HEK293T (cell line): Measurements from ENCODE around the gene EPHA4.

Experiments used
- ARNT ChIP-seq: fragments of 450-650 bp; IDR thresholded peaks from 2 replicates; pipeline ENCODE4 v1.6.1; 2017; ENCODE audit warnings: mild to moderate bottlenecking
- BHLHE40 ChIP-seq: fragments of 450-650 bp; IDR thresholded peaks from 2 replicates; pipeline ENCODE4 v1.6.1; 2016; ENCODE audit warnings: mild to moderate bottlenecking, moderate library complexity, borderline replicate concordance
- CTBP1 ChIP-seq: fragments of 450-650 bp; IDR thresholded peaks from 2 replicates; pipeline ENCODE4 v1.6.1; 2016; ENCODE audit warnings: borderline replicate concordance
- ELF4 ChIP-seq: fragments of 450-650 bp; IDR thresholded peaks from 2 replicates; pipeline ENCODE4 v1.6.1; 2017; ENCODE audit warnings: antibody characterized with exemption
- FOXA1 ChIP-seq: fragments of 450-650 bp; IDR thresholded peaks from 2 replicates; pipeline ENCODE4 v1.6.1; 2016; ENCODE audit warnings: mild to moderate bottlenecking
- FOXM1 ChIP-seq: fragments of 450-650 bp; IDR thresholded peaks from 2 replicates; pipeline ENCODE4 v1.6.1; 2017; ENCODE audit warnings: mild to moderate bottlenecking, borderline replicate concordance
- L3MBTL2 ChIP-seq: fragments of 450-650 bp; conservative IDR thresholded peaks from 2 replicates; pipeline ENCODE4 v1.6.1; 2016; ENCODE audit warnings: mild to moderate bottlenecking
- LEF1 ChIP-seq: fragments of 450-650 bp; IDR thresholded peaks from 2 replicates; pipeline ENCODE4 v1.6.1; 2017; ENCODE audit warnings: mild to moderate bottlenecking, borderline replicate concordance
- NFRKB ChIP-seq: fragments of 450-650 bp; IDR thresholded peaks from 2 replicates; pipeline ENCODE4 v1.6.1; 2016; ENCODE audit warnings: mild to moderate bottlenecking, moderate library complexity
- PKNOX1 ChIP-seq: fragments of 450-650 bp; IDR thresholded peaks from 2 replicates; pipeline ENCODE4 v1.6.1; 2016
- SP1 ChIP-seq: fragments of 450-650 bp; IDR thresholded peaks from 2 replicates; pipeline ENCODE4 v1.6.1; 2017
- SUZ12 ChIP-seq: fragments of 450-650 bp; IDR thresholded peaks from 2 replicates; pipeline ENCODE4 v1.6.1; 2016; ENCODE audit warnings: mild to moderate bottlenecking
- TARDBP ChIP-seq: fragments of 450-650 bp; IDR thresholded peaks from 2 replicates; pipeline ENCODE4 v1.6.1; 2016
- ZNF384 ChIP-seq: fragments of 450-650 bp; IDR thresholded peaks from 2 replicates; pipeline ENCODE4 v1.6.1; 2016

GRCh38 chr2:221410487-221410886, 161.6 kb downstream of the EPHA4 start:
- TF ChIP-seq ZNF384 = no peak
- TF ChIP-seq PKNOX1 = no peak
- no peak for TF ChIP-seq FOXM1
- no peak for TF ChIP-seq LEF1
- TF ChIP-seq ELF4 = no peak
- TF ChIP-seq BHLHE40 = no peak
- TF ChIP-seq SP1 = no peak
- no peak for TF ChIP-seq L3MBTL2
- no peak for TF ChIP-seq TARDBP
- TF ChIP-seq NFRKB = no peak
- no peak for TF ChIP-seq SUZ12
- TF ChIP-seq CTBP1 = no peak
- TF ChIP-seq ARNT = no peak
- TF ChIP-seq FOXA1 = no peak
